ENCODE results near the gene SPECC1. TPM values are rescaled to one million over a fixed set of nuclear protein-coding genes. Genes with fewer than 3 reads are reported as not detected.

The SPECC1 gene
- total and polyA plus RNA-seq, 9 of the 15 experiments (the other 6 are each of a cell fraction or from before 2014, with no cell fraction given): 2.4 to 19.6 (median 14.7) TPM

DNA sequence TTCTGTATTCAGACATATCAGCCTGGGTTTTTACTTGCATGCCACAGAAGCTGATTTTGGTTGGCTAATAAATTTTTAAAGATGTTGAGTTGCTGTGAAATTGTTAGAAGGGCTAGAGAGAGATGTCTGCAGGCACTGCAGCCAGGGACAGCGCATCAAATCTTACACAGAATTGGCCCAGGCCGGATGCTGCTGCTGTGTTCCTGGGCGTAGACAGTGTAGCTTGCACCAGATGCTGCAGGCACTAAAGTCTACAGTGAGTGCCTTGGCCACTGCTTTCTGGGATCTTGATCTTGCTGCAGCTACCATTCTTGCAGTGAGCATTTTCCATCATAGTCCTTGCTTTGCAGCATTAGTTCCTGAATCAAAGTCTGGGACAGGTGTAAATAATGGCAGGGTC is 169.9 kb downstream of the SPECC1 start:
- Histone ChIP-seq H3K27me3 (ENCODE audit: control insufficient read depth in 2 of 2, insufficient read depth in 2 of 2, low read length in 2 of 2) (no peaks in the 10 kb centered on the region), H3K9me1 (ENCODE audit: control insufficient read depth, insufficient read depth, low read length) (no peaks in the 10 kb centered on the region), H4K20me1 (replicated peaks; ENCODE audit: control insufficient read depth, insufficient read depth, low read length) (no peaks in the 10 kb centered on the region; the same call in 1 of the 2 replicates), H3K4me2 (ENCODE audit: insufficient read depth, low read length) (no peak overlapping the region), H3K9ac (ENCODE audit: insufficient read depth in 1 of 2, low read depth in 2 of 2, low read length in 2 of 2) (no peak overlapping the region), H3K27ac (ENCODE audit: extremely low read depth, low read depth, low read length) (no peak overlapping the region), H2AFZ (ENCODE audit: low read depth, low read length) (no peak overlapping the region), H3K4me3 (no peak overlapping the region), H3K9me3 (replicated peaks; ENCODE audit: control insufficient read depth, insufficient read depth, low read depth, low read length) (no peaks in the 10 kb centered on the region), H3K4me1 (replicated peaks in 1 of 2; ENCODE audit: control insufficient read depth in 2 of 2, insufficient read depth in 2 of 2, low read length in 2 of 2) (peaks cover 0 to 9% of the 10 kb centered on the region in 2 experiments; a peak in 3 of 5 replicates), H3K36me3 (ENCODE audit: control insufficient read depth, insufficient read depth, low read length) (no peaks in the 10 kb centered on the region), H3K79me2 (ENCODE audit: control insufficient read depth, insufficient read depth, low read length) (no peaks in the 10 kb centered on the region)
- intact Hi-C loops (cut with micrococcal nuclease): no loop called here
- in situ Hi-C loops (cut with MboI): no loop called here
- no TSS peak for BruUV-seq (replicated peaks)
- FAIRE-seq (no peak), DNase-seq (ENCODE audit: extremely low read depth in 1 of 4, low spot score in 3 of 4) (no peak), ATAC-seq (no peak)
- ChIA-PET CTCF (ENCODE audit: low intra/inter-chr PET ratio) (interaction anchor here (0.6 kb wide), 1 partner anchor 185 kb away, joined by 3 read pairs; no protein-coding TSS in a partner anchor), POLR2A (no interaction called here)
- TF ChIP-seq EHMT2 (IDR thresholded peaks at IDR 0.05) (no peak), TBP (optimal IDR thresholded peaks at IDR 0.05; ENCODE audit: low read depth, low read length) (no peak), ZNF3 (CRISPR knock-in tag; IDR thresholded peaks at IDR 0.05) (no peak), MXI1 (IDR thresholded peaks at IDR 0.05; ENCODE audit: low read depth, low read length) (no peak), MTA3 (IDR thresholded peaks at IDR 0.05; ENCODE audit: borderline replicate concordance) (no peak), ZNF143 (CRISPR knock-in tag; IDR thresholded peaks at IDR 0.05) (no peak)
- TF ChIP-seq, protein P1, sequence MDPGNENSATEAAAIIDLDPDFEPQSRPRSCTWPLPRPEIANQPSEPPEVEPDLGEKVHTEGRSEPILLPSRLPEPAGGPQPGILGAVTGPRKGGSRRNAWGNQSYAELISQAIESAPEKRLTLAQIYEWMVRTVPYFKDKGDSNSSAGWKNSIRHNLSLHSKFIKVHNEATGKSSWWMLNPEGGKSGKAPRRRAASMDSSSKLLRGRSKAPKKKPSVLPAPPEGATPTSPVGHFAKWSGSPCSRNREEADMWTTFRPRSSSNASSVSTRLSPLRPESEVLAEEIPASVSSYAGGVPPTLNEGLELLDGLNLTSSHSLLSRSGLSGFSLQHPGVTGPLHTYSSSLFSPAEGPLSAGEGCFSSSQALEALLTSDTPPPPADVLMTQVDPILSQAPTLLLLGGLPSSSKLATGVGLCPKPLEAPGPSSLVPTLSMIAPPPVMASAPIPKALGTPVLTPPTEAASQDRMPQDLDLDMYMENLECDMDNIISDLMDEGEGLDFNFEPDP (CRISPR knock-in tag; IDR thresholded peaks at IDR 0.05): no peak
- TF ChIP-seq, protein P2, sequence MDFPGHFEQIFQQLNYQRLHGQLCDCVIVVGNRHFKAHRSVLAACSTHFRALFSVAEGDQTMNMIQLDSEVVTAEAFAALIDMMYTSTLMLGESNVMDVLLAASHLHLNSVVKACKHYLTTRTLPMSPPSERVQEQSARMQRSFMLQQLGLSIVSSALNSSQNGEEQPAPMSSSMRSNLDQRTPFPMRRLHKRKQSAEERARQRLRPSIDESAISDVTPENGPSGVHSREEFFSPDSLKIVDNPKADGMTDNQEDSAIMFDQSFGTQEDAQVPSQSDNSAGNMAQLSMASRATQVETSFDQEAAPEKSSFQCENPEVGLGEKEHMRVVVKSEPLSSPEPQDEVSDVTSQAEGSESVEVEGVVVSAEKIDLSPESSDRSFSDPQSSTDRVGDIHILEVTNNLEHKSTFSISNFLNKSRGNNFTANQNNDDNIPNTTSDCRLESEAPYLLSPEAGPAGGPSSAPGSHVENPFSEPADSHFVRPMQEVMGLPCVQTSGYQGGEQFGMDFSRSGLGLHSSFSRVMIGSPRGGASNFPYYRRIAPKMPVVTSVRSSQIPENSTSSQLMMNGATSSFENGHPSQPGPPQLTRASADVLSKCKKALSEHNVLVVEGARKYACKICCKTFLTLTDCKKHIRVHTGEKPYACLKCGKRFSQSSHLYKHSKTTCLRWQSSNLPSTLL (IDR thresholded peaks at IDR 0.05): no peak
- TF ChIP-seq, protein P3, sequence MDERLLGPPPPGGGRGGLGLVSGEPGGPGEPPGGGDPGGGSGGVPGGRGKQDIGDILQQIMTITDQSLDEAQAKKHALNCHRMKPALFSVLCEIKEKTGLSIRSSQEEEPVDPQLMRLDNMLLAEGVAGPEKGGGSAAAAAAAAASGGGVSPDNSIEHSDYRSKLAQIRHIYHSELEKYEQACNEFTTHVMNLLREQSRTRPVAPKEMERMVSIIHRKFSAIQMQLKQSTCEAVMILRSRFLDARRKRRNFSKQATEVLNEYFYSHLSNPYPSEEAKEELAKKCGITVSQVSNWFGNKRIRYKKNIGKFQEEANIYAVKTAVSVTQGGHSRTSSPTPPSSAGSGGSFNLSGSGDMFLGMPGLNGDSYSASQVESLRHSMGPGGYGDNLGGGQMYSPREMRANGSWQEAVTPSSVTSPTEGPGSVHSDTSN (CRISPR knock-in tag; IDR thresholded peaks at IDR 0.05; ENCODE audit: low read depth): no peak
- TF ChIP-seq, protein P3 (tag; conservative IDR thresholded peaks at IDR 0.05; ENCODE audit: low read depth): no peak
- 78% methylated on average over 3 of the region's 3 CpGs for WGBS (ENCODE audit: insufficient coverage, low coverage, missing lambda C conversion rate)
